NCI-H460 (cell line): ENCODE results near the gene MRGPRX1. TPM values are rescaled to one million over a fixed set of nuclear protein-coding genes. Genes with fewer than 3 reads are reported as not detected.

Experiments
- total RNA-seq: library from RNA; depleted of rRNA; stranded (reverse); fragments of >200 nt; shearing (Covaris generic); gene quantifications from 2 replicates; pipeline ENCODE4 v1.2.3, GENCODE V29; 2014; rRNA removed

MRGPRX1 gene
- total RNA-seq, 1 experiment from 2014 or later: not detected

Other genes starting within 250 kb of the MRGPRX1 start
- not detected in 2 replicates for gene TMEM86A, start 240.6 kb downstream of the MRGPRX1 start, total RNA-seq
- not detected in 2 replicates for gene IGSF22, start 213.2 kb downstream of the MRGPRX1 start, total RNA-seq
- not detected in 2 replicates for gene PTPN5, start 147.6 kb downstream of the MRGPRX1 start, total RNA-seq
- gene MRGPRX2, start 121.3 kb upstream of the MRGPRX1 start, total RNA-seq: not detected in 2 replicates
- gene ZDHHC13, start 177.8 kb upstream of the MRGPRX1 start, total RNA-seq: 13.7 and 16.9 TPM in 2 replicates